Measurements from ENCODE around the gene GH1. TPM values are rescaled to one million over a fixed set of nuclear protein-coding genes. Genes with fewer than 3 reads are reported as not detected.

Gene GH1
- polyA plus RNA-seq, 2 of the 4 experiments (the other 2 are of a cell fraction): not detected

GRCh38 chr17:63966646-63967264 is 48.1 kb upstream of the GH1 start (continued):
- TF ChIP-seq FOXS1 (CRISPR knock-in tag; IDR thresholded peaks at IDR 0.05): no peak

DNA sequence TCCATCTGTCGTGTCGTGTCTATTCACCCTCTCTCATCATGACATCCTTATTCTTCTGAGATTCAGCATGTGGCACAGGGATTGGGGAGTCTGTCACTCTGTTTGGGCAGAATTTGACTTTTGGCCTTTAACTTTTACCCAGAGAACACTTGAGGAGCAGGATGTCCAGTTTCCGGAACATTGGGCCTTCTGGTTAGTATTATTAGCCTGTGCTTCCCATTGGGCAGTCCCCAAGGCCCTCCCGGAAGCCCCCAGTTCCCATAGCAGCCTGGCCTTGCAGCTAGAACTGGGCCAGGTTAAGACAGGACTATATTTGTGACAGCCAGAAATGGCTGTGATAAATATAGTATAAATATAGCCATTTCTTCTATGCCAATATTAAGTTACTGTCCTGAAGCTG is 44.5 kb upstream of the GH1 start:
- Histone ChIP-seq H3K4me3 (no peak overlapping the region), H3K4me2 (no peak overlapping the region), H3K4me1 (peaks cover 10% of the 10 kb centered on the region; the same call in 2 of the 3 replicates), H3K27ac (no peak overlapping the region), H3K9me3 (no peaks in the 10 kb centered on the region)
- ChIA-PET CTCF (interaction anchor here (0.6 to 4.0 kb wide), 4 partner anchors 17 to 51 kb away, joined by 5 to 21 read pairs (median 12); partner anchors contain the start of genes CSHL1 and GH1), POLR2A (no interaction called here)
- no peak for TF ChIP-seq NR3C1 (IDR thresholded peaks at IDR 0.05)
- TF ChIP-seq POLR2A (IDR thresholded peaks at IDR 0.05; ENCODE audit: low read length): no peak
- TF ChIP-seq EHF (CRISPR knock-in tag; IDR thresholded peaks at IDR 0.05): no peak
- no peak for DNase-seq (ENCODE audit: low read depth in 1 of 2, low spot score in 1 of 2)
- peak; percentile 13 for FAIRE-seq
- WGBS (ENCODE audit: missing lambda C conversion rate): 90% methylated on average over 4 of the region's 4 CpGs
- ATAC-seq: no peak

DNA sequence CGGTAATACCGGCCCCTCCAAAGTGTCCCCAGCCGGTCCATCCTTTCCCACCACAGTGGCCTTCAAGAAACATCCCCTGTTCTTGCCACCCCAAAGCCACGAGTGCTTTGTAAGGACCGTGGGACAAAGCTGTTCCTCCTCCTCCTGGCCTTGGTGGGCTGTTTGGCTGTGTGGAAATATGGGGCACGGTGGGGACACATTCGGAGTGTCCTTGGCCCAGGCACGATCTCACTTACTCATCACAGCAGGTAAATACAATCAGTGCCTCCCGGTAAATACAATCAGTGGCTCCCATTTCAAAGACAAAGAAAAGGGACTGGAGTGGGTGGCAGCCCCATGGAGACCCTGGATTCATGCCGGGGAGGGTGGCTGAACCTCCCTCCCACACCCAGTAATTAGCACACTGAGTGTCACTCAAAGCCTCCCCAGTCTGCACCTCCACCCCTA is 43.7 kb upstream of the GH1 start:
- TF ChIP-seq CHD2 (IDR thresholded peaks at IDR 0.05; ENCODE audit: low read length, partially characterized antibody) (no peak), EHF (CRISPR knock-in tag; IDR thresholded peaks at IDR 0.05) (no peak), NR3C1 (IDR thresholded peaks at IDR 0.05) (no peak), FOSB (CRISPR knock-in tag; IDR thresholded peaks at IDR 0.05) (no peak)
- H3K4me3 ChIP-seq: no peak overlapping the region
- no peak for DNase-seq (ENCODE audit: low read depth in 1 of 2, low spot score in 1 of 2)
- H3K9me3 ChIP-seq: no peaks in the 10 kb centered on the region
- POLR2A ChIA-PET: interaction anchor here (0.6 to 1.7 kb wide), 3 partner anchors 54 to 543 kb away, joined by 4 to 9 read pairs (median 6); no protein-coding TSS in a partner anchor
- CTCF ChIA-PET: interaction anchor here (1.2 to 2.1 kb wide), 4 partner anchors 22 to 63 kb away, joined by 3 to 8 read pairs (median 6); partner anchors contain the start of gene GH1
- no peak; a peak in 1 of 6 replicates for ATAC-seq
- peaks cover 10% of the 10 kb centered on the region; the same call in 2 of the 3 replicates for H3K4me1 ChIP-seq
- H3K27ac ChIP-seq: no peak overlapping the region
- WGBS (ENCODE audit: missing lambda C conversion rate): 74% methylated on average over 10 of the region's 10 CpGs
- H3K4me2 ChIP-seq: no peak overlapping the region
- FAIRE-seq: no peak

GRCh38 chr17:63961355-63962212 is 42.9 kb upstream of the GH1 start:
- Histone ChIP-seq H3K9me3 (no peaks in the 10 kb centered on the region), H3K4me3 (peak overlapping the region; percentile 43), H3K4me1 (peaks cover 10% of the 10 kb centered on the region; the same call in 2 of the 3 replicates), H3K27ac (peak overlapping the region; percentile 23 to 66; a peak in 5 of 6 replicates), H3K4me2 (peak overlapping the region; percentile 95)
- POLR2A ChIA-PET: interaction anchor here (0.6 to 1.7 kb wide), 3 partner anchors 55 to 544 kb away, joined by 4 to 9 read pairs (median 6); no protein-coding TSS in a partner anchor
- WGBS (ENCODE audit: missing lambda C conversion rate): 23% methylated on average over 26 of the region's 37 CpGs
- FAIRE-seq (no peak), ATAC-seq (peak; percentile 60 to 85), DNase-seq (ENCODE audit: low read depth in 1 of 2, low spot score in 1 of 2) (peak; percentile 83 to 90)
- CTCF ChIA-PET: interaction anchor here (0.6 to 2.1 kb wide), 11 partner anchors 9 to 604 kb away, joined by 3 to 9 read pairs (median 5); partner anchors contain the start of gene GH1
- TF ChIP-seq CEBPB (IDR thresholded peaks at IDR 0.05) (0 out of 4 replicates have a peak, but pooled peaks of 1 of the 2 experiments have one; percentile 12), JUNB (IDR thresholded peaks at IDR 0.05) (no peak)

- Histone ChIP-seq H3K27ac (no peak overlapping the region), H3K9me3 (no peaks in the 10 kb centered on the region), H3K4me1 (peaks cover 10% of the 10 kb centered on the region; the same call in 2 of the 3 replicates), H3K4me3 (no peak overlapping the region), H3K4me2 (no peak overlapping the region)
- ATAC-seq: no peak
- ChIA-PET POLR2A (no interaction called here), CTCF (interaction anchor here (0.9 to 2.1 kb wide), 8 partner anchors 8 to 75 kb away, joined by 3 to 9 read pairs (median 6); partner anchors contain the start of gene GH1)
- no peak for DNase-seq (ENCODE audit: low read depth in 1 of 2, low spot score in 1 of 2)
- WGBS (ENCODE audit: missing lambda C conversion rate): 86% methylated on average over 7 of the region's 7 CpGs
- no peak for FAIRE-seq
- TF ChIP-seq RFX5 (IDR thresholded peaks at IDR 0.05) (no peak), CBX8 (IDR thresholded peaks at IDR 0.05) (no peak), PHF8 (IDR thresholded peaks at IDR 0.05; ENCODE audit: borderline replicate concordance, low read depth) (no peak), HEYL (CRISPR knock-in tag; IDR thresholded peaks at IDR 0.05) (no peak), RARB (CRISPR knock-in tag; IDR thresholded peaks at IDR 0.05) (no peak)
Observed at GRCh38 chr17:63960430-63960829, 41.8 kb upstream of the GH1 start.

Measured in A549 (cell line).